Activated B cell treated with CpG ODN at 0.5 μM for 24 hours (primary cell): Measurements from ENCODE around the gene LY6G5C. TPM values are rescaled to one million over a fixed set of nuclear protein-coding genes. Genes with fewer than 3 reads are reported as not detected.
A peak's percentile ranks its signal among the peaks of the same experiment; 100 is the strongest.

Experiments used
- ATAC-seq: fragments of 200-7000 bp; cut with Tn5 transposase; one replicate; pipeline ENCODE4 v1.10.0; 2021; ENCODE audit warnings: low read depth, mild to moderate bottlenecking, moderate library complexity
- CTCF ChIA-PET: fragments of 350-600 bp; sonication (Branson Sonifier 250); formaldehyde crosslinking; loops from one replicate; lab custom pipeline; 2021; ENCODE audit warnings: antibody characterized with exemption; lab: Charles Lee
- POLR2A ChIA-PET: fragments of 350-600 bp; sonication (Branson Sonifier 250); formaldehyde crosslinking; loops from one replicate; lab custom pipeline; 2021; ENCODE audit warnings: antibody characterized with exemption; lab: Charles Lee
- DNase-seq: peaks from one replicate; pipeline ENCODE4 v3.0.0; 2022
- H3K27ac Mint-ChIP-seq: one replicate; pipeline ENCODE4 v1.8.0; 2020; ENCODE audit warnings: mixed read lengths
- H3K27me3 Mint-ChIP-seq: one replicate; pipeline ENCODE4 v1.8.0; 2021; ENCODE audit warnings: mixed read lengths
- H3K36me3 Mint-ChIP-seq: one replicate; pipeline ENCODE4 v1.8.0; 2021; ENCODE audit warnings: low read depth, mixed read lengths
- H3K4me1 Mint-ChIP-seq: one replicate; pipeline ENCODE4 v1.8.0; 2021; ENCODE audit warnings: mixed read lengths
- H3K4me3 Mint-ChIP-seq: one replicate; pipeline ENCODE4 v1.8.0; 2020; ENCODE audit warnings: mild to moderate bottlenecking, mixed read lengths
- H3K9me3 Mint-ChIP-seq: one replicate; pipeline ENCODE4 v1.8.0; 2020; ENCODE audit warnings: mixed read lengths
- CTCF ChIP-seq: fragments of 200-600 bp; IDR thresholded peaks from one replicate; pipeline ENCODE4 v1.8.0; 2022; ENCODE audit warnings: antibody characterized with exemption, mild to moderate bottlenecking
- intact Hi-C: fragments of 100-400 bp; cut with micrococcal nuclease; formaldehyde crosslinking; loops from one replicate; pipeline ENCODE4 v1.15.1; 2024
- total RNA-seq: library from RNA; stranded (reverse); gene quantifications from 2 replicates; pipeline ENCODE4 v1.2.3, GENCODE V29; 2022

LY6G5C gene
- total RNA-seq, 1 donor from 2014 or later, result 0.73 TPM

- POLR2A ChIA-PET, result interaction anchor here (0.6 to 1.3 kb wide), 5 partner anchors 12 to 147 kb away, joined by 3 to 4 read pairs (median 4); partner anchors contain the start of gene ABHD16A
- H3K36me3 Mint-ChIP-seq, result no peaks in the 10 kb centered on the region
- TF ChIP-seq CTCF, result no peak
These were observed 34.4 kb upstream of the LY6G5C start, which contains the start of gene LY6G6D for GRCh38 chr6:31715022-31715958. LY6G6D (plus strand) TSS chr6:31715348; CDS start chr6:31715356, 8 bp downstream.

GRCh38 chr6:31713991-31714684 is 33.3 kb upstream of the LY6G5C start:
- no peak for ATAC-seq
- H3K9me3 Mint-ChIP-seq, result no peaks in the 10 kb centered on the region
- intact Hi-C loops, result no loop called here
- H3K36me3 Mint-ChIP-seq, result no peaks in the 10 kb centered on the region
- H3K4me3 Mint-ChIP-seq, result no peak overlapping the region
- DNase-seq, result no peak
- H3K27me3 Mint-ChIP-seq, result no peaks in the 10 kb centered on the region
- peaks cover 12% of the 10 kb centered on the region for H3K4me1 Mint-ChIP-seq
- POLR2A ChIA-PET, result interaction anchor here (1.0 to 1.3 kb wide), 2 partner anchors 11 kb away, joined by 3 read pairs; partner anchors contain the start of gene ABHD16A
- H3K27ac Mint-ChIP-seq, result no peak overlapping the region
- no peak for TF ChIP-seq CTCF
- CTCF ChIA-PET, result no interaction called here

More at GRCh38 chr6:31715022-31715958, 34.4 kb upstream of the LY6G5C start, which contains the start of gene LY6G6D:
- CTCF ChIA-PET, result no interaction called here
- DNase-seq (no peak), ATAC-seq (no peak)
- no peaks in the 10 kb centered on the region for H3K27me3 Mint-ChIP-seq
- H3K4me1 Mint-ChIP-seq, result peaks cover 12% of the 10 kb centered on the region
- H3K9me3 Mint-ChIP-seq, result no peaks in the 10 kb centered on the region
- intact Hi-C loops, result no loop called here
- no peak within 1 kb of the TSS for H3K27ac Mint-ChIP-seq
- H3K4me3 Mint-ChIP-seq, result no peak within 1 kb of the TSS

GRCh38 chr6:31713465-31713864 is 32.6 kb upstream of the LY6G5C start:
- ATAC-seq, result no peak
- intact Hi-C loops, result no loop called here
- Mint-ChIP-seq H3K27me3 (no peaks in the 10 kb centered on the region), H3K9me3 (no peaks in the 10 kb centered on the region), H3K4me1 (peaks cover 12% of the 10 kb centered on the region), H3K27ac (no peak overlapping the region), H3K36me3 (no peaks in the 10 kb centered on the region), H3K4me3 (no peak overlapping the region)
- TF ChIP-seq CTCF, result no peak
- ChIA-PET POLR2A (interaction anchor here (1.0 kb wide), 1 partner anchor 12 kb away, joined by 3 read pairs; no protein-coding TSS in a partner anchor), CTCF (no interaction called here)
- no peak for DNase-seq

- Mint-ChIP-seq H3K4me3 (no peak overlapping the region), H3K27ac (no peak overlapping the region), H3K4me1 (peaks cover 12% of the 10 kb centered on the region), H3K9me3 (no peaks in the 10 kb centered on the region), H3K36me3 (no peaks in the 10 kb centered on the region), H3K27me3 (no peaks in the 10 kb centered on the region)
- ChIA-PET CTCF (interaction anchor here (1.1 to 1.9 kb wide), 4 partner anchors 17 to 118 kb away, joined by 3 to 7 read pairs (median 4); partner anchors contain the start of gene DDAH2), POLR2A (interaction anchor here (0.6 to 2.2 kb wide), 4 partner anchors 8 to 35 kb away, joined by 3 to 6 read pairs (median 4); partner anchors contain the start of genes ABHD16A and MSH5)
- TF ChIP-seq CTCF, result no peak
- no peak for DNase-seq
- intact Hi-C loops, result no loop called here
- peak; percentile 90 for ATAC-seq
These were observed 31.4 kb upstream of the LY6G5C start for GRCh38 chr6:31712296-31712695.
